Ishikawa (cell line): ENCODE data around the gene AAGAB.
A peak's percentile ranks its signal among the peaks of the same experiment; 100 is the strongest.

Experiments used
- CEBPB ChIP-seq: IDR thresholded peaks from 2 replicates; pipeline ENCODE4 v1.6.1; 2012
- EP300 ChIP-seq: IDR thresholded peaks from 2 replicates; pipeline ENCODE4 v1.6.1; 2012; ENCODE audit warnings: borderline replicate concordance
- FOXM1 ChIP-seq: IDR thresholded peaks from 2 replicates; pipeline ENCODE4 v1.6.1; 2012; ENCODE audit warnings: low read depth, borderline replicate concordance
- NFIC ChIP-seq: IDR thresholded peaks from 2 replicates; pipeline ENCODE4 v1.6.1; 2012
- RAD21 ChIP-seq: IDR thresholded peaks from 2 replicates; pipeline ENCODE4 v1.6.1; 2012; ENCODE audit warnings: low read depth
- TAF1 ChIP-seq: IDR thresholded peaks from 2 replicates; pipeline ENCODE4 v1.6.1; 2012; ENCODE audit warnings: low read depth, mild to moderate bottlenecking
- TEAD4 ChIP-seq: IDR thresholded peaks from 2 replicates; pipeline ENCODE4 v1.6.1; 2012
- USF1 ChIP-seq: IDR thresholded peaks from 2 replicates; pipeline ENCODE4 v1.6.1; 2012
- YY1 ChIP-seq: IDR thresholded peaks from 2 replicates; pipeline ENCODE4 v1.6.1; 2012; ENCODE audit warnings: low read depth
- ZBTB7A ChIP-seq: IDR thresholded peaks from 2 replicates; pipeline ENCODE4 v1.6.1; 2012; ENCODE audit warnings: low read depth
- TF ChIP-seq, protein P1 (sequence below): IDR thresholded peaks from 2 replicates; pipeline ENCODE4 v1.6.1; 2012; ENCODE audit warnings: low read depth, mild to moderate bottlenecking

DNA sequence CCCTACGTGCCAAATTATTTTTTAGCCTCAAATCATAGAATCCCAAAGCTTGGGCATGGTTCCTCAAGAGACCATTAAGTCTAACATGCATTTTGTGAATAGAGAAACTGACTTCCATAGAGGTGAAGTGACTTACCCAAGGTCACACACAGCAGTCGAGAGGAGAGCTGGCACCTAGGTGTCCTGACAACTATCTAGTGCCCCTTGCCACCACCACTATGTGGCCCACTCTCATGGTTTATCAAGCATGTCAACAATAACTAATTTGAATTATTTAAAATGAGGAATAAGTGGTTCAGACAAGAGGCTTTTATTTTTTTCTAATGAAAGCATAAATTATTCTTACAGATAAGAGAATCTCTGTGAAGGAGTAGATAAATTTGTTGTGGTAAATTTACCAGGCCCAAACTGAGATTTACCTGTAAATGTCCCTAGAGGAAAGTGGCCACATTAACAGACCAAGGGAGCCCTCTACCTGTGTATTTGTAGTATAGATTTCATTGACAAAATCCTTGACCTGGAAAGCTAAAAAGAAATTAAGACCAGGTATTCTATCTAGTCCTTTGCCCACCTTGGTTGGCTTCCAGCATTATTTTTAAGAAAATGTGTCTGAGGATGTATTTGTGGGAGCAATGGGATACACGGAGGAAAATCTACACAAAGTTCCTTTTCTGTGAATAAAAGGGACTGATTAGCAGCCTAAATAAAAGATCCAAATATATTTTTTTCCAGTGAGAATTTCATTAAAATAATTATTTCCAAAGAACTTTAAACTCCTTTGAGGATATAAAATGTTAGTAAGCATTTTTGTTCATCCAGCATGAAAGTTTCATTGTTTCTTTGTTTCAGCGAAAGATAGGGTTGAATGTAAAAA lies 49.3 kb upstream of the AAGAB start:
- TF ChIP-seq USF1 (no peak), TAF1 (no peak), ZBTB7A (no peak), NFIC (no peak), EP300 (no peak), CEBPB (no peak), RAD21 (peak; percentile 84), TEAD4 (no peak), YY1 (no peak), FOXM1 (no peak)
- TF ChIP-seq, protein P1, sequence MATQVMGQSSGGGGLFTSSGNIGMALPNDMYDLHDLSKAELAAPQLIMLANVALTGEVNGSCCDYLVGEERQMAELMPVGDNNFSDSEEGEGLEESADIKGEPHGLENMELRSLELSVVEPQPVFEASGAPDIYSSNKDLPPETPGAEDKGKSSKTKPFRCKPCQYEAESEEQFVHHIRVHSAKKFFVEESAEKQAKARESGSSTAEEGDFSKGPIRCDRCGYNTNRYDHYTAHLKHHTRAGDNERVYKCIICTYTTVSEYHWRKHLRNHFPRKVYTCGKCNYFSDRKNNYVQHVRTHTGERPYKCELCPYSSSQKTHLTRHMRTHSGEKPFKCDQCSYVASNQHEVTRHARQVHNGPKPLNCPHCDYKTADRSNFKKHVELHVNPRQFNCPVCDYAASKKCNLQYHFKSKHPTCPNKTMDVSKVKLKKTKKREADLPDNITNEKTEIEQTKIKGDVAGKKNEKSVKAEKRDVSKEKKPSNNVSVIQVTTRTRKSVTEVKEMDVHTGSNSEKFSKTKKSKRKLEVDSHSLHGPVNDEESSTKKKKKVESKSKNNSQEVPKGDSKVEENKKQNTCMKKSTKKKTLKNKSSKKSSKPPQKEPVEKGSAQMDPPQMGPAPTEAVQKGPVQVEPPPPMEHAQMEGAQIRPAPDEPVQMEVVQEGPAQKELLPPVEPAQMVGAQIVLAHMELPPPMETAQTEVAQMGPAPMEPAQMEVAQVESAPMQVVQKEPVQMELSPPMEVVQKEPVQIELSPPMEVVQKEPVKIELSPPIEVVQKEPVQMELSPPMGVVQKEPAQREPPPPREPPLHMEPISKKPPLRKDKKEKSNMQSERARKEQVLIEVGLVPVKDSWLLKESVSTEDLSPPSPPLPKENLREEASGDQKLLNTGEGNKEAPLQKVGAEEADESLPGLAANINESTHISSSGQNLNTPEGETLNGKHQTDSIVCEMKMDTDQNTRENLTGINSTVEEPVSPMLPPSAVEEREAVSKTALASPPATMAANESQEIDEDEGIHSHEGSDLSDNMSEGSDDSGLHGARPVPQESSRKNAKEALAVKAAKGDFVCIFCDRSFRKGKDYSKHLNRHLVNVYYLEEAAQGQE = no peak
